GM19240 (cell line): ENCODE data around the gene SPINK6.

Source experiments
- DNase-seq: peaks from one replicate; pipeline ENCODE4 v3.0.0; 2011; ENCODE audit warnings: low spot score; ENCODE audit not compliant: insufficient read length

The SPINK6 gene

GRCh38 chr5:148221508-148221907, 18.7 kb downstream of the SPINK6 start:
- DNase-seq, result no peak

GRCh38 chr5:148224117-148224742, 21.4 kb downstream of the SPINK6 start:
- DNase-seq, result no peak

- no peak for DNase-seq
Observed at GRCh38 chr5:148228392-148228984, 25.6 kb downstream of the SPINK6 start.

DNA sequence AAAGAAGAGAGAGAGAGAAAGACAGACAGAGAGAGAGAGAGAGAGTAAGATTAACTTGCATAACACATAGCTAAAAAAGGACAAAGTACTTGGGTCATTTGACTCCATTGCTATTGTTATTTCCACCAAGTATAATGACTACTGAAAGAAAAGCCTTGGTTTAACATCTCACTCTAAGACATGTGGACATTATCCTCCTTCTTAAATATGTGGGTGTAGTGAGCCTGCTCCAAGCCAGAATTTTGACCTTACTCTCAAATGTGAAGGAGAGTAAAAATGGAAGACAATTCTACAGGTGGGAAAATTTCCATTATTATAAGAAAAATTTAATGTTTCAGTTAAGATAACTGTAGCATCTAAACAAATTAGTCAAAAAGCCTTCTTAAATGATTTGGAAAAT, 27.0 kb downstream of the SPINK6 start:
- no peak for DNase-seq

- DNase-seq, result no peak
Observed at GRCh38 chr5:148230240-148230639, 27.4 kb downstream of the SPINK6 start.

DNA sequence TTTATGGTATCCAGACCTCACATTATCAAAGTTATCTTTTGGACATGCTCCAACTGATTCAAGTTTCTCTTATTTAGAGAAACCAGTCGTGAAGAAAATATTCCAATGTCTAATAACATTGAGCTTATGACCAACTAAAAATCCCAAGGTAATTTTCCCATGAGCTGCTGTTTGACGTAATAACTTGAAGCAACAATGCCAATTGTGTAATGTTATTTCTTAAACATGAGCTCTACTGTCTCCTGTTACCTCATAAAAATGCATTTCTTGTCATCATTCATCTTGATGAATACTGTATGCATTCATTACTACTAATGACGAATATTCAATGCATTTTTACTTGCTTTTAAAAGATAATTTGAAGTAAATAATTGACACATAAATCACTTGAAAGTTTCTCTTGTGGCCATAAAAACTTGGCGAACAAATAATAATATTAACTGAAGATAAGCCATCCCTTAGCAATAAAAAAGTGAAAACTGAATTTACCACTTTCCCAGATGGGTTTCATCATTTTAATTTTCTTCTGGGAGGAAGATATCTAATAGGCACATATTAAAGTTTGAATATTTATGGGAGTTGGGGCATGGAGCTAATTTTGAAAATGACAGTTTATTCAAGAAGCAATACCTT, 35.1 kb downstream of the SPINK6 start:
- DNase-seq, result no peak

DNA sequence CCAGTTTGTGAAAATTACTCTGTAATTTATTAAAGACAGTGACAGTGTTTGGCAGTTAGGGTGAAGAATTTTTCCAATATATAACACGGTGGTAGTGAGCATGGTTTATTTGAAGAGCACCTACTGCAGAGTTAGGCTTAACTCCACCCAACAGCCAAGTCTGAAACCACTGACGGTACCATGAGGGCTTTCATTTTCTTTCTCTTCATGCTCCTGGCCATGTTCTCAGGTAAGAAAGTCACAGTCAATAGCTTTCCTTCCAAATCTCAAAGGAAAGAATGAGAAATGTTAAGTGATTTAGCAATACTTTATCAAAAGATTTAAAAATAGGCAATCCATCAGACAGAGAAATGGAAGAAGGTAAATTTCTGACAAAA, 35.6 kb downstream of the SPINK6 start, which contains the start of gene MARCOL:
Gene MARCOL (plus strand): TSS at position 108 of the 377 bp plus-strand sequence. CDS start 73 bp downstream, at position 181.
- no peak for DNase-seq

GRCh38 chr5:148248894-148249293, 46.1 kb downstream of the SPINK6 start:
- no peak for DNase-seq

DNA sequence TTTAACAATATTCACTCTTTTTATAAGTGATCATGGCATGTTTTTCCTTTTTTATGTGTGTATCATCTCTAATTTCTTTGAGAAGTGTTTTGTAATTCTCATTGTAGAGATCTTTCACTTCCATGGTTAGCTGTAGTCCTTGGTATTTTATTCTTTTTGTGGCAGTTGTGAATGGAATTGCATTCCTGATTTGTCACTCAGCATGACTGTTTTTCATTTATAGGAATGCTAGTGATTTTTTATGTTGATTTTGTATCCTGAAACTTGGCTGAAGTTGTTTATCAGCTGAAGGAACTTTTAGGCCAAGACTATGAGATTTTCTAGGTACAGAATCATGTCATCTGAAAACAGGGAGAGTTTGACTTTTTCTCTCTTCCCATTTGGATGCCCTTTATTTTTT, 52.6 kb downstream of the SPINK6 start:
- no peak for DNase-seq

- DNase-seq, result no peak
Observed at GRCh38 chr5:148259288-148259687, 56.4 kb downstream of the SPINK6 start.

GRCh38 chr5:148261221-148261620, 58.4 kb downstream of the SPINK6 start:
- DNase-seq, result no peak
